Left ventricle myocardium superior (tissue), 1 donor: ENCODE measurements around the gene PTPRN2. TPM values are rescaled to one million over a fixed set of nuclear protein-coding genes. Genes with fewer than 3 reads are reported as not detected.
"Not testable (repeated sequence)": the region's sequence is repeated elsewhere in the genome, so short reads cannot be mapped to it uniquely, and the experiment has no call there.

ENCODE experiments used
- ATAC-seq: fragments of 200-7000 bp; cut with Tn5 transposase; one replicate; pipeline ENCODE4 v1.9.1; 2020; ENCODE audit warnings: mild to moderate bottlenecking, moderate library complexity
- DNase-seq: peaks from one replicate; pipeline ENCODE4 v3.0.0-alpha.2; 2020
- intact Hi-C: fragments of 100-400 bp; cut with micrococcal nuclease; formaldehyde crosslinking; loops from one replicate; pipeline ENCODE4 v1.11.0; 2022
- total RNA-seq: library from RNA; stranded (reverse); fragmentation: NEBNext Ultra II Directional; extraction: Animal tissue kit (Norgen Biotek cat#: 25700); gene quantifications from one replicate; pipeline ENCODE4 v1.2.1, GENCODE V29; 2021
- donor health status: DM: no; HTN: yes; CAD: no; lungs with severe emphysema.

PTPRN2 gene
- total RNA-seq, 1 donor from 2014 or later, result 1.3 TPM

DNA sequence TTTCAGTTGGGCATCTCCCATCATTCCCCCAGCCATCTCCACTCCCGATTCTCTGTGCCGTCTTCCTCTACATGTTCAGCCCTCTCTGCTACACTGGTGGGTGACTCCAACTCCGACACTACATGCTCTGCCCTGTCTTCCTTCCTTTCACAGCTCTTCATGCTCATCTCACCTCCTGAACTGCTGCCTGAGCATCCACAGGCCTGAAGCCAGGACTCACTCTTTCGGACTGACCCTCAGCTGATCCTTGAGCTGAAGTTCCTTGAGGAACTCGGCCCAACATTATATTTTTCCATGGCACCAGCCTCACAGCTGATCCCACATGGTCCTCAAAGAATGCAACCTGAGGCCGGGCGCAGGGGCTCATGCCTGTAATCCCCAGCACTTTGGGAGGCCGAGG is 538.4 kb downstream of the PTPRN2 start:
- intact Hi-C loops, result no loop called here
- ATAC-seq (no peak), DNase-seq (no peak)

DNA sequence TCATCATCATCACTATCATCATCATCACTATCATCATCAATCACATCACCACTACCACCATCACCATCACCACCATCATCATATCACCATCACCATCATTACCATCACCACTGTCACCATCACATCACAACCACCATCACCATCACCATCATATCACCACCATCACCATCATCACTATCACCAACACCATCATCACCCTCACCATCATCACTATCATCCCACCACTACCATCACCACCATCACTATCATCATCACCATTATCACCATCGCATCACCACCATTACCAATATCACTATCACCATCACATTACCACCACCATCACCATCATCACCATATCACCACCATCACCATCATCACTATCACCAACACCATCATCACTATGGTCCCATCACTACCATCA is 539.1 kb downstream of the PTPRN2 start:
- intact Hi-C loops, result no loop called here
- ATAC-seq (no peak), DNase-seq (no peak)

- intact Hi-C loops, result no loop called here
- ATAC-seq (no peak), DNase-seq (no peak)
Measured at GRCh38 chr7:158047391-158048059, 540.1 kb downstream of the PTPRN2 start.

- DNase-seq, intact Hi-C loops, ATAC-seq: not testable (repeated sequence)
Measured at GRCh38 chr7:158046246-158046645, 541.4 kb downstream of the PTPRN2 start.

DNA sequence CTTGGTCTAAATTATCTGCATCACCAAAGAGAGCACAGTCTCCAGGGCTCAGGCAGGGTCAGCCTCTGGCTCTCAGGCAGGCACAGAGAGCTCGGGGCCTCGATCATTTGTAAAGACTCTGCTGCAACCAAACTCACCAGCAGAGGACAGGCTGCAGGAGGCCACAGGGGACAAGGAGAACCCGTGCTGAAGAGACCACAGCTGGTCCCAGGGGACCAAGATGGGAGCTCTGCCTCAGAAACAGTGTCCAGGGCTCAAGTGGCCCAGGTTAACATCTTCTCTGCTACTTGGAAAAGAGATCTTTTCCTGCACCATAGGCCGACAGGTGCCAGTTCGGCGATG is 543.2 kb downstream of the PTPRN2 start:
- no peak for DNase-seq
- intact Hi-C loops, result no loop called here
- ATAC-seq, result no peak

GRCh38 chr7:158043551-158044481 is 543.8 kb downstream of the PTPRN2 start:
- DNase-seq (no peak), ATAC-seq (peak; percentile 28)
- intact Hi-C loops, result no loop called here

DNA sequence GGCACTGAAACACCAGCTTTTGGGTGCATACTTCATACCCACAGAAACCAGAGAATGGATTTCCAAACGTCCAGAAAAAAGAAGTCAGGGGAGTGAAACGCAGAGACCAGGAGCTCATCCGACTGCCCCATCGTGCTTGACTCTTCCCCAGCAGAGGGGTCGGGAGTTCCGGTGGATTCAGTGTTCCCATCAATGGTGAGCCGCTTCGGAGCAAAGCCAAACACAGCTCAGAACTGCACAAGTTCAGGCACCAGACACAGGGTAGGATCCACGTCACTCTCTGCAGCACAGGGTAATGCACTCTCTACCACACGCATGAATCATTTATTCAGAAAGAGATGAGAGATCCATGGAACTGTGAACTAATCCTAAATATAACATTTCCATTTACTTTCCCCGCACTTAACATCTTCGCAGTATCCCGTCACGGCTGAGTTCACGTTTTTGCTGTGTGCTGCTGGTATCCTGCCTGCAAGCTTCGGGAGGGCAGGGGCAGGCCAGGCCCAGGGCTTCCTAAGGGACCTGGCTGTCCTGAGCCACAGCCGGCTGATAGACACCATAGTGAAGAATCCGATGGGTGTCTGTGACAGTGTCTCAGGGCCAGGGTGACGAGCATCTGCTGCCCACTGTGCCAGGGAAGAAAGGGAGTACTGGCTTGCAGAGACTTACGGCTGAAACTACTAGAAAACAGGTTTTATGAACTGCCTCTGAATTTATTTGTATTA is 545.3 kb downstream of the PTPRN2 start:
- ATAC-seq, result no peak
- DNase-seq, result no peak
- intact Hi-C loops, result no loop called here

DNA sequence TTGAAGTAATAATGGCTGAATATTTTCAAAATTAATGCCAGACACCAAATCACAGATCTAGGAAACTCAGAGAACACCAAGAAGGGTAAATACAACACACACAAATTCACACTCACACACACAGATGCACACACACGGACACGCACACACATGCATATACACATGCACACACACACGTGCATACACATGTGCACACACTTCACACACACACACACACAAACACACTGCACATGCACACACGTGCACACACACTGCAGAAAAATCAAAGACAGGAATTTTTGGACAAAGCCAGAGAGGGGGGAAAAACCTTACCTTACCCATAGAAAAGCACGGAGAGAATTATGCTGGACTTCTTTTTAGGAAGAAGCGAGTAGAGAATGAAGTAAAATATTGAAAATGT is 547.4 kb downstream of the PTPRN2 start:
- no peak for DNase-seq
- intact Hi-C loops, result no loop called here
- no peak for ATAC-seq

DNA sequence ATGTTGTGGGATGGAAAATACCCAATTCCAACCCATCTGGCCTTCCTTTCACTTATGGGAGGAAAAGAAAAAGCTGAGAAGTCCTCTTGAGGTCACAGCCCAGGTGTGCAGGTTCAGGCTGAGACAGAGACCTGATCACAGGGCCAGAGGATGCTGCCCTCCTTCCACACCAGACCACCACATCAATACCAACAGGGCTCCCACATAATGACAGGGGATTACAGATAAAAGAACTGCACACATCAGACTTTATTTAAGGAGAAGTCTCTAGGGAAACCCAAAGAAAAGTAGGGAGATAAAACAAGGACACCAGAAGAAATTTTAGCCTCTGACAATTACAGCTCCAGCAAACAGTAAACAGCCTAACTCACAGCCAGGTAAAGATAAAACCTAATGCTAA is 548.4 kb downstream of the PTPRN2 start:
- intact Hi-C loops, result no loop called here
- DNase-seq (no peak), ATAC-seq (no peak)

DNA sequence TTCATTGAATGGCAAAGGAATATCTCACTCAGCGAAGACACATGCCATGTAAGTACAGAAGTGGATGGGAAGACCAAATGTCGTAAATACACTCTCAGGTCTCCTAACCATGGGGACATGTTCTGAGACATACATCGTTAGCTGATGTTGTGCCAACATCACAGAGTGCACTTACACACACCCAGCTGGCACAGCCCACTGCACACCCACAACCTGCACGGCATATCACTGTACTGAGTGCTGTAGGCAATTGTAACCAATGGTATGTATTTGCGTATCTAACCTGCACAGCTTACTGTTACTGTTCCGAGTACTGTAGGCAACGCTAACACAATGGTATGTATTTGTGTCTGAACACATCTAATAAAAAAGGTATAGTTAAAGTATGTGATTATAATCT is 550.4 kb downstream of the PTPRN2 start:
- ATAC-seq, result no peak
- DNase-seq, result no peak
- intact Hi-C loops, result no loop called here

DNA sequence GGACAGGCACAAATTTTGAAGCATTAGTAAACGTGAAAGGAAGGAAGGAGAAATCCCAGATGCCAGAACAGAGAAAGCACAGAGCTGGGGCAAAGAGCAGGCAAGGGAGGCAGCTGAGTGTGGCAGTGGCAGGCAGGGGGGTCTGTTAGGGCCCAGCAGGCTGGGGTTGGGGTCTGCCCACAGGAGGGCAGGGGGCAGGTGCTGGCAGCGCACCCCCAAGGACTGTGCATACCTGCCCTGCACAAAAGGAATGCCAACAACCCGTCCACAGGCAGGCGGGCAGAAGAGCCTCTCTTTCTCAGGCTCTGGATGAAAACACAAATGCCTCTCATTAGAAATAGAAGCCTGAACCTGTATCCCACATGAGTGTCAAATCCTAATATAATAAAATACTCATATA is 552.3 kb downstream of the PTPRN2 start:
- intact Hi-C loops, result no loop called here
- ATAC-seq (no peak), DNase-seq (no peak)

DNA sequence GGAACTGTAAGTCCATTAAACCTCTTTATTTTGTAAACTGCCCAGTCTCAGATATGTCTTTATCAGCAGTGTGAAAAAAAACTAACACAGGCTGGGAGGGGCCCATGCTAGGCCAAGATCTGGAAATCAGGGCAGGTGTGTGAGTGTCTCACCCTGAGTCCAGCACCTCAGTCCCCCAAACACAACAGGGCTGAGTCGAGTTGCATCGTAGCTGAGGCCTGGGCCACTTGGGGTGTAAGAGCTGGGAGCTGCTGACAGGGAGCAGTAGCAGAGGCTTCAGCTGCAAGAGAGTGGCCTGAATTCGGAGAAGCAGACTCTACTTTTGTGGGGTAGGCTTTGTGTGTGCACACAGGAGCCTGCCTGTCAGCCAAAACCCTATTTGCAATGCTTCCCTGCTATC is 553.1 kb downstream of the PTPRN2 start:
- DNase-seq (no peak), ATAC-seq (no peak)
- intact Hi-C loops, result no loop called here

- DNase-seq, ATAC-seq, intact Hi-C loops: not testable (repeated sequence)
Measured at GRCh38 chr7:158033925-158034324, 553.7 kb downstream of the PTPRN2 start.

DNA sequence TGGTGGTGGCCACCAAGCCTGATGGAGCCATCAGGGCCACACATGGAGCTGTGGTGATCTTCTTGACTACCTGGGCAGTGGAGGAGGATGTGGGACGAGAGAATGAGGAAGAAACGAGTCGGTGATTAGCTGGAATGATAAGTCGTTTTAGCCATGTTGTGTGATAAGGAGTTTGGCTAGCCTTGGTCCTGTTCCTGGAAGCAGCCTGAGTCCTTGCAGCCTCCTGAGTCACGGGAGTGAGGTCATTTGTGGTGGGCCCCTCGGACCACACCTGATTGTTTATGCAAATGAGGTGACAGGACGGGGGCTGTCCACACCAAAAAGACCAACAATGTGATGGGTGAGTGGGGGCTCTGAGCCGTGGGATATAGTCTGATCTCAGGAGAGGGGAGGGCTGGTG is 554.4 kb downstream of the PTPRN2 start:
- no peak for ATAC-seq
- intact Hi-C loops, result no loop called here
- no peak for DNase-seq

GRCh38 chr7:158032561-158033115 is 555.0 kb downstream of the PTPRN2 start:
- DNase-seq (no peak), ATAC-seq (no peak)
- intact Hi-C loops, result no loop called here

DNA sequence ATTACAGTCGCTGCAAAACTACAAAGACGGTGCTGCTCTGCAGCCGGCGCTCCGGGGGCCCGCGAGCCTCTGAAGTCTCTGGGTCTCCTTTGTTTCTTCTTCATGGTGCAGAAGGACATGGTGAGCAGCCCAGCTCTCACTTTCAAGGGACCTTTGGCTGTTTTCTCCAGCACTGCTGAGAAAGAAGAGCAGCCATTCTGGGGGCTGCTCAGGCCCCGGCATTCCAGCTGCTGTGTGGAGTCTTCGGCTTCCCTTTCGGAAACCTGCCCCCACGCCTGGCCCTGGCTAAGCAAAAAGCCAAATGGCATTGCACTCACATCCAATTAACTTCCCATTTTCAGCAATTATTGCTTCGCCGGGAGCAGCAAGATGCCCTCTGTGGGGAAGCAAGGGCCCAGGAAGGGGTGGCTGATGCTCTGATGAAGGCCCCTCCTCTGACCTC is 555.7 kb downstream of the PTPRN2 start:
- intact Hi-C loops, result no loop called here
- ATAC-seq, result no peak

DNA sequence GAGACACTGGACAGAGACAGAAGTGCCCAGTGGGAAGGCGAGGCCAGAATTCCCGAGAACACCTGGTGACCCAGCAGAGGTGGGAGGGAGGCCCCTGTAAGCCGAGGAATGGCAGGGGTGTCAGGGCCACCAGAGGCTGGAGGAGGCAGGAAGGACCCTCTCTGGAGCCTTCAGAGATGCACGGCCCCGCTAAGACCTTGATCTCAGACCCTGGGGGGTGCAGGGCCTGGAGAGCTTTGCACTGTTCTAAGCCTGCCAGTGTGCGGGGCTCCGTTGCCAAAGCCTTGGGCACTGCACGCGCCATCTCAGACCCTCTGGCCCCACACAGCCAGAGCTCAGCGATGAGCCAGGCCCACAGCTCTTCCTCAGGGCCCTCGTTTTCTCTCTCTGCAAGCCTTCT is 557.1 kb downstream of the PTPRN2 start:
- intact Hi-C loops, result no loop called here
- ATAC-seq (no peak), DNase-seq (no peak)

More for the DNA sequence above, 555.7 kb downstream of the PTPRN2 start:
- no peak for DNase-seq

DNA sequence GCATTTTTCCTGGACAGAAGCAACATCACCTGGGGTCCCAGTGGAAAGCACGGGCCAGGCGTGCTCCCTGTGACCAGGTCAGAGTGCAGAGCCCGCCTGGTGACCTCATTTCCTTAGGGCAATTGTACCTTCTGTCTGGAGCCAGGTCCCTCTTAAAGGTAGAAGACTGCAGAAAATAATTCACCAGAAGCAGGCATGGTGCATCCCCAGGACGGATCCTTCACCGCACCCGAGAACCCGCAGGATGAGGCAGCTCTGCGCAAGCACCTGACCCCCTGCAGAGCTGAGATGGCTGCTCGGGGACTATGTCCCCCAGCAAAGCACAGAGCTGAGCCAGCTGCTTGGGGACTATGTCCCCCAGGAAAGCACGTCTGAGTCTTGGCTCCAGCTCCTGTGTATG is 557.6 kb downstream of the PTPRN2 start:
- DNase-seq, result no peak

GRCh38 chr7:158029509-158029908 is 558.1 kb downstream of the PTPRN2 start:
- ATAC-seq (no peak), DNase-seq (no peak)
- intact Hi-C loops, result no loop called here

More for the DNA sequence above, 557.6 kb downstream of the PTPRN2 start:
- intact Hi-C loops, result no loop called here
- no peak for ATAC-seq

DNA sequence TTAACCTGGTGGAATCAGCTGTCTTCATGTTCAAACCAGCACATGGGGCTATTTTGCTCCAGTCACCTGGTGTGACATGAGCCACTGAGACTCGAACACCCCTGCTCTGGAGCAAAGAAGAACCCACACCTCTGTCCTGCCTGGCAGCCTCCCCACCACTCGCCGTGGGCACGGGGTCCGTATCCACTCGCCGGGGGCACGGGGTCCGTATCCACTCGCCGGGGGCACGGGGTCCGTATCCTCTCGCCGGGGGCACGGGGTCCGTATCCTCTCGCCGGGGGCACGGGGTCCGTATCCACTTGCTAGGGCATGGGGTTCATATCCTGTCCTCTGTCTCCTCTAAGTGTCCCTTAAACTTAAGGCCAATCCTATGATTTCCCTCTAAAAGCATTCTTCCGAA is 558.7 kb downstream of the PTPRN2 start:
- intact Hi-C loops, result no loop called here
- ATAC-seq, result no peak
- no peak for DNase-seq
